ENCODE measurements around the gene GAPDHS.

GAPDHS gene

GRCh38 chr19:35533201-35533821 lies at the start of gene GAPDHS:
GAPDHS (plus strand) TSS chr19:35533456; CDS start chr19:35533528, 72 bp downstream.
- DNase-seq (ENCODE audit: low read depth in 2 of 2), result no peak

- no peak for DNase-seq (ENCODE audit: low read depth in 2 of 2)
Observed at GRCh38 chr19:35484252-35485036, 48.8 kb upstream of the GAPDHS start.

GRCh38 chr19:35486268-35486708 lies 47.0 kb upstream of the GAPDHS start:
- no peak for DNase-seq (ENCODE audit: low read depth in 2 of 2)

- DNase-seq (ENCODE audit: low read depth in 2 of 2), result no peak
Observed at GRCh38 chr19:35487656-35488182, 45.5 kb upstream of the GAPDHS start.

GRCh38 chr19:35488677-35489076 lies 44.6 kb upstream of the GAPDHS start:
- no peak for DNase-seq (ENCODE audit: low read depth in 2 of 2)

- no peak for DNase-seq (ENCODE audit: low read depth in 2 of 2)
Observed at GRCh38 chr19:35490364-35490763, 42.9 kb upstream of the GAPDHS start, which contains the start of gene KRTDAP. KRTDAP (minus strand) TSS chr19:35490464; CDS start chr19:35490442, 22 bp downstream.

- DNase-seq (ENCODE audit: low read depth in 2 of 2), result no peak
Observed at GRCh38 chr19:35491836-35492360, 41.4 kb upstream of the GAPDHS start.

- DNase-seq (ENCODE audit: low read depth in 2 of 2), result no peak
Observed at GRCh38 chr19:35493971-35494370, 39.3 kb upstream of the GAPDHS start.

GRCh38 chr19:35495107-35496064 lies 37.9 kb upstream of the GAPDHS start:
- DNase-seq (ENCODE audit: low read depth in 2 of 2), result peak; percentile 69 to 76

GRCh38 chr19:35497406-35497805 lies 35.9 kb upstream of the GAPDHS start:
- no peak for DNase-seq (ENCODE audit: low read depth in 2 of 2)

- no peak for DNase-seq (ENCODE audit: low read depth in 2 of 2)
Observed at GRCh38 chr19:35498220-35498619, 35.0 kb upstream of the GAPDHS start.

- no peak for DNase-seq (ENCODE audit: low read depth in 2 of 2)
Observed at GRCh38 chr19:35498984-35499527, 34.2 kb upstream of the GAPDHS start.

GRCh38 chr19:35500611-35501010 lies 32.6 kb upstream of the GAPDHS start:
- no peak for DNase-seq (ENCODE audit: low read depth in 2 of 2)

GRCh38 chr19:35501684-35502083 lies 31.6 kb upstream of the GAPDHS start:
- DNase-seq (ENCODE audit: low read depth in 2 of 2), result no peak

GRCh38 chr19:35502751-35503150 lies 30.5 kb upstream of the GAPDHS start:
- no peak for DNase-seq (ENCODE audit: low read depth in 2 of 2)

- DNase-seq (ENCODE audit: low read depth in 2 of 2), result no peak
Observed at GRCh38 chr19:35506011-35506410, 27.2 kb upstream of the GAPDHS start.

- no peak for DNase-seq (ENCODE audit: low read depth in 2 of 2)
Observed at GRCh38 chr19:35507561-35507960, 25.7 kb upstream of the GAPDHS start.

- DNase-seq (ENCODE audit: low read depth in 2 of 2), result no peak
Observed at GRCh38 chr19:35508129-35508528, 25.1 kb upstream of the GAPDHS start.

- DNase-seq (ENCODE audit: low read depth in 2 of 2), result no peak
Observed at GRCh38 chr19:35509018-35509652, 24.1 kb upstream of the GAPDHS start.

GRCh38 chr19:35509861-35510625 lies 23.2 kb upstream of the GAPDHS start:
- DNase-seq (ENCODE audit: low read depth in 2 of 2), result peak; percentile 75 to 80
